ENCODE measurements around the gene LRRFIP2.

DNA sequence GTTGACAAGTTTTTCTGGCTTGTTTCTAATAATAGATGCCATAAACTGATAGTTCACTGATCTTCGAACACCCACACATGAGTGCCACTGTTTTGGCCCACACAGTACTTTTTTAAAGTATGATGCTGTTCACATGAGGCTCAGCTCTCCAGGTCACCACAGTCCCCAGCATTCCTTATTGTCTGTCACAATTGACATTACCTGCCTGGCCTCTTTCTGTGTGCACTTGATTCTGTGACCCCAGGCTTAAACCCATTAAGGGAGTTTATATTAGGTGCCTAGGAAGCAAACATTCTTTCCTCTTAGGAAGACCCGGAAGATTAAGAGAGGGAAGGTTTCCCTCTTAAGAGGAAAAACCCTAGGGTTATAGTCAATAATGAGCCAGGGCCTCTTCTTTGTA, 24.2 kb upstream of the LRRFIP2 start:
- TF ChIP-seq, protein P1, sequence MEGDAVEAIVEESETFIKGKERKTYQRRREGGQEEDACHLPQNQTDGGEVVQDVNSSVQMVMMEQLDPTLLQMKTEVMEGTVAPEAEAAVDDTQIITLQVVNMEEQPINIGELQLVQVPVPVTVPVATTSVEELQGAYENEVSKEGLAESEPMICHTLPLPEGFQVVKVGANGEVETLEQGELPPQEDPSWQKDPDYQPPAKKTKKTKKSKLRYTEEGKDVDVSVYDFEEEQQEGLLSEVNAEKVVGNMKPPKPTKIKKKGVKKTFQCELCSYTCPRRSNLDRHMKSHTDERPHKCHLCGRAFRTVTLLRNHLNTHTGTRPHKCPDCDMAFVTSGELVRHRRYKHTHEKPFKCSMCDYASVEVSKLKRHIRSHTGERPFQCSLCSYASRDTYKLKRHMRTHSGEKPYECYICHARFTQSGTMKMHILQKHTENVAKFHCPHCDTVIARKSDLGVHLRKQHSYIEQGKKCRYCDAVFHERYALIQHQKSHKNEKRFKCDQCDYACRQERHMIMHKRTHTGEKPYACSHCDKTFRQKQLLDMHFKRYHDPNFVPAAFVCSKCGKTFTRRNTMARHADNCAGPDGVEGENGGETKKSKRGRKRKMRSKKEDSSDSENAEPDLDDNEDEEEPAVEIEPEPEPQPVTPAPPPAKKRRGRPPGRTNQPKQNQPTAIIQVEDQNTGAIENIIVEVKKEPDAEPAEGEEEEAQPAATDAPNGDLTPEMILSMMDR (IDR thresholded peaks at IDR 0.05) = no peak
- no peak for TF ChIP-seq ZFX (IDR thresholded peaks at IDR 0.05; ENCODE audit: borderline replicate concordance)

Measured in 22Rv1 (cell line).